GM10248 (cell line): ENCODE measurements around the gene ELK4.

ENCODE experiments used
- CTCF ChIA-PET: fragments of 300-600 bp; sonication (Branson Sonifier 250); formaldehyde crosslinking; extraction: SDS; loops from one replicate; lab custom pipeline; 2021; ENCODE audit warnings: antibody characterized with exemption; lab: Yijun Ruan, JAX
- POLR2A ChIA-PET: fragments of 350-650 bp; sonication (Branson Sonifier 250); formaldehyde crosslinking; extraction: SDS; loops from one replicate; lab custom pipeline; 2020; ENCODE audit warnings: antibody characterized with exemption; lab: Yijun Ruan, JAX
- DNase-seq: peaks from one replicate; pipeline ENCODE4 v3.0.0; 2012; ENCODE audit errors: extremely low spot score
- TF ChIP-seq, protein P1 (sequence below): IDR thresholded peaks from 2 replicates; pipeline ENCODE4 v1.5.1; 2012; ENCODE audit warnings: mild to moderate bottlenecking, low read depth; ENCODE audit errors: extremely low read depth, missing control alignments, control extremely low read depth

Gene ELK4

DNA sequence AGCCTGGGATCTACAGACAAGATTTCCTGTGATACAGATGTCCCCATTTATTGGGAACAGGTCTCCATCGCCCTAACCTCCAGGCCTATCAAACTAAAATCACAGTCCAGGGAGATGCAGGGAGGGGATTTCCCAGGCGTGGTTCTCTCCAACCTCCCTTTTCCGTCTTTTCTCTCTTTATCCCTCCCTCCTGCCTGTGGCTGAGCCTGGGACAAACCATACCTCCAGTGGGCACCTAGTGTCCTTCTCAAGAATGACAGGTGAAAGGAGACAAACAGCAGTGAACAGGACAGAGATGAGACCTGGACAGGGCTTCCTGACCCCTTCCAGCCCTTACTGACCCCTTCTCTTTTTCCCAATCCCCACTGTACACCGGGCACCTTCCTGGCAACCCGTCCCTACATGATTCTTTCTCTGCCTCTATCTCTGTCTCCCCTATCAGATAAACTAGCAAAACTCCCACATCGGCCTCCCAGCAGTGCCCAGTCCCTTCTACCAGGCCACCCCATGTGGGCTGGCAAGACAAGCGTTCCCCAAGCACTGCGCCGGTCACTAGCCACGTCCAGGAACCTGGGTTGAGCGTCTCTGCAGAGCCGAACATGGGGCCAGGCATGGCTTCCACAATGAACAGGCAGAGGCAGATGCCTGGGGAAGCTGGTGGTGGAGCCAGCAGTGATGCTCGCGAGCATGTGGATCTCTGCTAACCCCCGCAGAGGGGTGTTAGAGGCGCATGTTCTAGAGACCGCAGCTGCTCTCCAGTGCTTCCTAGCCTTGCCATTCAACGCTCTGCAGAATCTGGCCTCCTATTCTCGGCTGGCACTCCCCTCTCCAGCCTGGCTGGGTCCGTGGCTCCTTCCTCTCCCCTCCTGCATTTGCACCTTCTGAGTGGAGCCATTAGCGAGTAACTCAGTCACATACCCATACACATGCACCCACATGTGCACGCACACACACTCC, 54.7 kb downstream of the ELK4 start:
- POLR2A ChIA-PET: no interaction called here
- TF ChIP-seq, protein P1, sequence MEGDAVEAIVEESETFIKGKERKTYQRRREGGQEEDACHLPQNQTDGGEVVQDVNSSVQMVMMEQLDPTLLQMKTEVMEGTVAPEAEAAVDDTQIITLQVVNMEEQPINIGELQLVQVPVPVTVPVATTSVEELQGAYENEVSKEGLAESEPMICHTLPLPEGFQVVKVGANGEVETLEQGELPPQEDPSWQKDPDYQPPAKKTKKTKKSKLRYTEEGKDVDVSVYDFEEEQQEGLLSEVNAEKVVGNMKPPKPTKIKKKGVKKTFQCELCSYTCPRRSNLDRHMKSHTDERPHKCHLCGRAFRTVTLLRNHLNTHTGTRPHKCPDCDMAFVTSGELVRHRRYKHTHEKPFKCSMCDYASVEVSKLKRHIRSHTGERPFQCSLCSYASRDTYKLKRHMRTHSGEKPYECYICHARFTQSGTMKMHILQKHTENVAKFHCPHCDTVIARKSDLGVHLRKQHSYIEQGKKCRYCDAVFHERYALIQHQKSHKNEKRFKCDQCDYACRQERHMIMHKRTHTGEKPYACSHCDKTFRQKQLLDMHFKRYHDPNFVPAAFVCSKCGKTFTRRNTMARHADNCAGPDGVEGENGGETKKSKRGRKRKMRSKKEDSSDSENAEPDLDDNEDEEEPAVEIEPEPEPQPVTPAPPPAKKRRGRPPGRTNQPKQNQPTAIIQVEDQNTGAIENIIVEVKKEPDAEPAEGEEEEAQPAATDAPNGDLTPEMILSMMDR: no peak
- no peak for DNase-seq
- CTCF ChIA-PET: interaction anchor here (0.9 kb wide), 1 partner anchor 14 kb away, joined by 3 read pairs; no protein-coding TSS in a partner anchor

DNA sequence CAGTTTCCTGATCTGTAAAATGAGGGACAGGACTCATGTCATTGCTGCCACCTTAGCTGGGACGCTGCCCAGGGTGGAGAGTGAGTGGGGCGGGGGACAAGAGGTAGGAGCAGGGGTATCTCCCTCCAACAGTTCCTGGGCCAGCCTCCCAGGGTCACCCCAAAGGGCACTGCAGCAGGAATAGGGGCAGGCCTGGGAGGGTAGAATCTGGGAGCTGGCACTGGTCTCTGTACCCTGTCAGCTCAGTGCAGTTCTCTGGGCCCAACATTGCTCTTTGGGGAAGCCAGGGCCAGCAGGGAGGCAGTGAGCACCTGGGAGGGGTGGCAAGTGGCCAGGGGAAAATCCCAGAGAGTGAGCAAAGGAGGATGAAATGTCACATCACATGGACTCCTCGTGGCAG, 55.8 kb downstream of the ELK4 start:
- no peak for DNase-seq
- TF ChIP-seq, protein P1: no peak
- CTCF ChIA-PET: interaction anchor here (2.9 kb wide), 1 partner anchor 16 kb away, joined by 8 read pairs; no protein-coding TSS in a partner anchor
- POLR2A ChIA-PET: no interaction called here

DNA sequence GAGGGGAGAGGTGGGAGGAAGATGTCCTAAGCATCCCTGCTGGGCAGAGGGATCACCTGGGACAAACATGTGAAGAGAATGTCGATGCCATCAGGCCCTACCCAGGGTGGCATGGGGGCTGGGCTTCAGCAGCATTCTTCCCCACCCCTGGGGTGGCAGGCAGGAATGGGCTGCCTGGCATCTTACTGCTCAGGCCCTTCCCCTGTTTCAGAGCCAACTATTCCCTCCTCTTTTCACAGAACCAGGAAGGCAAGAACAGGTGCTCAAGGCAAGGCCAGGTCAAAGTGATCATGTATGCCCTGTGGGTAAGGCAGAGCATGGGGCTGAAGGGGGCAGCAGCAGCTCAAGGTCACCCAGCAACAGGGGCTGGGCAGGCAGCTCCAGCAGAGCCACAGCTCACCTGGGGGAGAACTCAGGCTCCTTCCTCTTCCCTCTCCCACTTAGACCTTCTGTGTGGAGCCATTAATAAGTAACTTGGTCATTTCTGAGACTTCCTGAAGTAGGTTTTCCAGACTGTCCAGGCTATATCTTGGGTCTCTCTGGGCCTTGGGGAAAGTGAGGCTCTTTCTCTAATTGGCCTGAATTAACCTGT, 56.4 kb downstream of the ELK4 start:
- no peak for DNase-seq
- POLR2A ChIA-PET: no interaction called here
- TF ChIP-seq, protein P1: no peak
- CTCF ChIA-PET: interaction anchor here (1.2 to 2.9 kb wide), 4 partner anchors 9 to 83 kb away, joined by 4 to 13 read pairs (median 8); no protein-coding TSS in a partner anchor

DNA sequence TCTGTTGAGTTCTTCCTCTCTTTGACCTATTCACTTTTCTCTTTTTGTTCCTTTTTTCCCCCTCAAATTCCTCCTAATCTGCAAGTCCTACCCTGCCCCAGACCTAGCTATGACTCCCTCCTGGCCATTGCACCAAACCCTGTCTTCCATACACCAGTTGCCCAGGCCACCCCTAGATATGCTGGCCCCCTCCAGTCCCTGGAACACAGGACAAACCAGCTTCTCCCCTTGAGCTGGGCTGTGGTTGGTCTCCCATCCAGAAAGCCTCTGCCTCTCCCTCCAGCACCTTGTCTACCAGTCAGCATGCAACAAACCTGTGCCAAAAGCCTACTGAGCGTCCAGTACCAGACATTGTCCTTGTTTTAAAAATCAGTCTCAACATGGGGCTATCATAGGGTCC, 59.4 kb downstream of the ELK4 start:
- DNase-seq: no peak
- ChIA-PET POLR2A (no interaction called here), CTCF (interaction anchor here (0.9 to 4.4 kb wide), 8 partner anchors 11 to 346 kb away, joined by 3 to 19 read pairs (median 5); partner anchors contain the start of gene ELK4)
- TF ChIP-seq, protein P1: no peak

DNA sequence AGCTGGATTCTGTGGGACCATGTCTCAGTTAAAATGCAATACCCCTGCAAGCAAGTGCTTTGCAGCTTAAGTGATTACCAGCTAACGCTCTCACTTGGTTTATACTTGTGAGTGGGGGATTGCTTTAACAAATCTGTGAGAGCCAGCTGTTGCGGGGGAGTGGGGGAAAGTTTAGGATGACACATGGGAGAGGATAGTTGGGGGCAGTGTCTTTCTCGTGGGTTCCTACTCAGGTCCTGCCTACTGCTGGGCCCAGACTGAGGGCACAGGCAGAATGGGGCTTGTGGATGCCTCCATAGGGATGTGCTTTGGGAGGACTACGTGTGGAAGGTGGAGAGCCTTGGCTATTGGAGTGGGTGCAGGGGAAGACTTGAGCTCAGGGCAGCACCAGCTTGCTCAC, 60.1 kb downstream of the ELK4 start:
- no peak for DNase-seq
- ChIA-PET CTCF (interaction anchor here (0.9 to 4.4 kb wide), 10 partner anchors 12 to 87 kb away, joined by 3 to 19 read pairs (median 5); partner anchors contain the start of gene ELK4), POLR2A (no interaction called here)
- TF ChIP-seq, protein P1: no peak
